ENCODE measurements around the gene INKA1. TPM values are rescaled to one million over a fixed set of nuclear protein-coding genes. Genes with fewer than 3 reads are reported as not detected.
A peak's percentile ranks its signal among the peaks of the same experiment; 100 is the strongest.
"Not testable (repeated sequence)": the region's sequence is repeated elsewhere in the genome, so short reads cannot be mapped to it uniquely, and the experiment has no call there.

Gene INKA1
- total RNA-seq, 1 donor from 2014 or later = 11.5 TPM

DNA sequence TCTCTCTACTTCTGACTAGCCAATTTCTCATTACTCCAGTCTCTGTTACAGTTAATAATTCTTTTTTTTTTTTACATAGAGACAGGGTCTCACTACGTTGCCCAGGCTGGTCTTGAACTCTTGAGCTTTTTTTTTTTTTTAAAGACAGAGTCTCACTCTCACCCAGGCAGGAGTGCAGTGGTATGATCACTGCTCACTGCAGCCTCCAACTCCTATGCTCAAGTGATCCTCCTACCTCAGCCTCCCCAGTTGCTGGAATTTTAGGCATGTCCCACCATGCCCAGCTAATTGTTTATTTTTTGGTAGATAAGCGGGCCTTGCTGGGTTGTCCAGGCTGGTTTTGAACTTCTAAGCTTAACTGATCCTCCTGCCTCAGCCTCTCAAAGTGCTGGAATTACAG, 30.4 kb upstream of the INKA1 start:
- H3K9me3 ChIP-seq (ENCODE audit: control insufficient read depth in 3 of 3, low read length in 3 of 3) = no peaks in the 10 kb centered on the region
- no peak overlapping the region for H3K4me3 ChIP-seq (ENCODE audit: low read length in 3 of 3)
- H3K36me3 ChIP-seq (ENCODE audit: control insufficient read depth in 3 of 3, insufficient read depth in 3 of 3, low read length in 3 of 3) = peaks cover 0 to 5% (median 0%) of the 10 kb centered on the region in 3 donors
- no peak overlapping the region for H3K27ac ChIP-seq (ENCODE audit: low read depth, low read length)
- peaks cover 0 to 6% (median 0%) of the 10 kb centered on the region in 3 donors for H3K4me1 ChIP-seq (ENCODE audit: control insufficient read depth in 3 of 3, insufficient read depth in 3 of 3, low read length in 3 of 3)
- H3K27me3 ChIP-seq (ENCODE audit: control insufficient read depth in 3 of 3, insufficient read depth in 3 of 3, low read length in 3 of 3) = no peaks in the 10 kb centered on the region
- H3K9ac ChIP-seq (ENCODE audit: low read depth in 1 of 3, low read length in 3 of 3) = no peak overlapping the region

DNA sequence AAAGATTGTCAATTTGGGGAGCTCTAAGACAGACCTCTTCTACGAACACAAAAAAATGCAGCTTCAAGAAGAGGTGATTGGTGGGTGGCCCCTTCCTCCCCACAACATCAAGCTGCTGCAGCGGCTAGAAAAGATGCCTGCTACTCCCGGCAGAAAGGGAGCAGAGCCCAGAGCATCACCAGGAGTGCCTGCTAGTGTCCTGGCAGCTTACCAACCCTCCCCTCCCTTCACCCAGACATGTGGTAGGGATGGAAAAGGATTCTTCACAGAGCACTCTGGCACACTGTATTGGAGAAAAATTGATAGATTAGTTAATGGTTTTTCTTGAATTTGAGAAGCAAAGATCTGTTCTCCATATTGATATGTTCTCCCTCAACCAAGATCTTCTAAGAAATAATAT, 27.5 kb upstream of the INKA1 start:
- Histone ChIP-seq H3K36me3 (ENCODE audit: control insufficient read depth in 3 of 3, insufficient read depth in 3 of 3, low read length in 3 of 3) (peaks cover 0 to 5% (median 0%) of the 10 kb centered on the region in 3 donors), H3K27ac (ENCODE audit: low read depth, low read length) (no peak overlapping the region), H3K4me3 (ENCODE audit: low read length in 3 of 3) (no peak overlapping the region), H3K9ac (ENCODE audit: low read depth in 1 of 3, low read length in 3 of 3) (no peak overlapping the region), H3K4me1 (ENCODE audit: control insufficient read depth in 3 of 3, insufficient read depth in 3 of 3, low read length in 3 of 3) (peaks cover 3 to 9% (median 3%) of the 10 kb centered on the region in 3 donors), H3K9me3 (ENCODE audit: control insufficient read depth in 3 of 3, low read length in 3 of 3) (no peaks in the 10 kb centered on the region), H3K27me3 (ENCODE audit: control insufficient read depth in 3 of 3, insufficient read depth in 3 of 3, low read length in 3 of 3) (no peaks in the 10 kb centered on the region)

DNA sequence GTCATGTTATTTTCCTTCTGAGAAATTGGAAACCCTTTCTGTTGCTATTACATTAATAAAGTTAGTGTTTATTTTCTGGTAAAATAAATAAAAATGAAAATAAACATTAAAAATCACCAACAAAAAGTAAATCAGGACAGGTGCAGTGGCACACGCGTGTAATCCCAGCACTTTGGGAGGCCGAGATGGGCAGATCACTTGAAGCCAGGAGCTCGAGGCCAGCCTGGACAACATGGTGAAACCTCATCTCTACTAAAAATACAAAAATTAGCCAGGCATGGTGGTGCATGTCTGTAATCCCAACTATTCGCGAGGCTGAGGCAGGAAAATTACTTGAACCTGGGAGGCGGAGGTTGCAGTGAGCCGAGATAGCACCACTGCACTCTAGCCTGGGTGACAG, 27.0 kb upstream of the INKA1 start:
- peaks cover 3 to 12% (median 6%) of the 10 kb centered on the region in 3 donors for H3K4me1 ChIP-seq (ENCODE audit: control insufficient read depth in 3 of 3, insufficient read depth in 3 of 3, low read length in 3 of 3)
- not testable (repeated sequence) for H3K27me3 ChIP-seq (ENCODE audit: control insufficient read depth in 3 of 3, insufficient read depth in 3 of 3, low read length in 3 of 3); H3K36me3 ChIP-seq (ENCODE audit: control insufficient read depth in 3 of 3, insufficient read depth in 3 of 3, low read length in 3 of 3); H3K9me3 ChIP-seq (ENCODE audit: control insufficient read depth in 3 of 3, low read length in 3 of 3); H3K9ac ChIP-seq (ENCODE audit: low read depth in 1 of 3, low read length in 3 of 3); H3K27ac ChIP-seq (ENCODE audit: low read depth, low read length); H3K4me3 ChIP-seq (ENCODE audit: low read length in 3 of 3)

DNA sequence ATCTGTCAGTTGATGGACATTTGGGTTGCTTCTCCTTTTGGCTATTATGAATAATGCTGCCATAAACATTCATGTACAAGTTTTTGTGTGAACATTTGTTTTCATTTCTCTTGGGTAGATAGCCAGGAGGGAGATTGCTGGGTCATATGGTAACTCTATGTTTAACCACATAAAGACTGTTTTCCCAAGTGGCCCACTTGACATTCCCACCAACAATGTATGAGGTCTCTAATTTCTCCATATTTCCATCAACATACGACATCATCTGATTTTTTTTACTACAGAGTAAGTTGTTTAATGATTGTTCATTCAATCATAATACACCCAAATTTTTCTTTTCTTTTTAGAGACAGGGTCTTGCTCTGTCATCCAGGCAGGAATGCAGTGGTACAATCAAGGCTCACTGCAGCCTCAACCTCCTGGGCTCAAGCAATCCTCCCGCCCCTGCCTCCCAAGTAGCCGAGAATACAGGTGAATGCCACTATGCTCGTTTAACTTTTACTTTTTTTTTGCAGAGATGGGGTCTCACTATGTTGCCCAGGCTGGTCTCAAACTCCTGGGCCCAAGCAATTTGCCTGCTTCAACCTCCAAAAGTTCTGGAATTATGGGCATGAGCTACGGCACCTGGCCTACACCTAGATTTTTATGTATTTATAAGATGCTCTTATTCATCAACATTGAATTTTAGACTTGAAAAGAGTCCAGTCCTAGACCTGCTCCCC, 23.5 kb upstream of the INKA1 start:
- H3K4me3 ChIP-seq (ENCODE audit: low read length in 3 of 3) = no peak overlapping the region
- no peaks in the 10 kb centered on the region for H3K9me3 ChIP-seq (ENCODE audit: control insufficient read depth in 3 of 3, low read length in 3 of 3)
- H3K27me3 ChIP-seq (ENCODE audit: control insufficient read depth in 3 of 3, insufficient read depth in 3 of 3, low read length in 3 of 3) = no peaks in the 10 kb centered on the region
- H3K27ac ChIP-seq (ENCODE audit: low read depth, low read length) = no peak overlapping the region
- no peak overlapping the region for H3K9ac ChIP-seq (ENCODE audit: low read depth in 1 of 3, low read length in 3 of 3)
- peaks cover 3 to 16% (median 12%) of the 10 kb centered on the region in 3 donors for H3K4me1 ChIP-seq (ENCODE audit: control insufficient read depth in 3 of 3, insufficient read depth in 3 of 3, low read length in 3 of 3)
- H3K36me3 ChIP-seq (ENCODE audit: control insufficient read depth in 3 of 3, insufficient read depth in 3 of 3, low read length in 3 of 3) = peaks cover 0 to 16% (median 3%) of the 10 kb centered on the region in 3 donors

DNA sequence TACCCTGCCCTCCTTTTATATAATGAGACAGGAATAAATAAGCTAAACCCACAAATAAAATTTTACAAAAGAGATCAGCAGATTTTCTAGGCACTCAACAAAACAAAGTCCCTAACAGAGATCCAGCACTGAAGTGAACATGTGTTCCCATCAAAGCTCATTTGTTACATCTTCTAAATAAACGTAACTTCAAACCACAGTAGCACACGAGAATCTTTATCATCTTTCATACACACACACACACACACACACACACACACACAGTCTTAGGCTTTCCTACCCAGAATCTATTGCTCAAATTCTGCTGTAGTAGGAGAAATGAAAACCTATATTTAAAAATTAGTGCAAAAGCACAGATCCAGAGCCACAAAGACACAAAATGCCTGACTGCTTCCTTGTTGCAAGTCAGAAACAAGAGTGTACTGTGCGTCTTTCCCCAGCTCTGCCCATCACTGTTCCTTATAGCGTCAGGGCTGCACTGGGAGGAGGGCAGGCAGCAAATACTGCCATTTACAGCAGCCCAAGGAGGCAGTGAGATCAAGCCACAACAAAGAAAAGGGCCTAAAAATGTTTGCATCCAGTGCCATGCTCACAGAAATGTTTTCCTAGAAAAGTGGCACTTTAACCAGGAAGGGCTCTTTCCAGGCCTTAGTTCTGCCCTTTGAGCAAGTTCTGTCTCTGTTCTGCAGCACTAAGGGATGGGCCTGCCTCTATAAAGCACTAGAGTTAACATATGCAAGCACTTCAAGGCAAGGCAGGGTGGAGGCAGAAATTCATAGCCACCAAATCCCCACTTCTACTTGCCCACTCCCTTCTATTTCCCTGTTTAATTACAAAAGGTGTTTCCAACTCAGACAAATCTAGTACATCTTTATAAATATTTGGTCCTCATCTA, 22.7 kb upstream of the INKA1 start:
- no peaks in the 10 kb centered on the region for H3K27me3 ChIP-seq (ENCODE audit: control insufficient read depth in 3 of 3, insufficient read depth in 3 of 3, low read length in 3 of 3)
- H3K36me3 ChIP-seq (ENCODE audit: control insufficient read depth in 3 of 3, insufficient read depth in 3 of 3, low read length in 3 of 3) = peaks cover 0 to 16% (median 3%) of the 10 kb centered on the region in 3 donors
- H3K9ac ChIP-seq (ENCODE audit: low read depth in 1 of 3, low read length in 3 of 3) = no peak overlapping the region
- H3K9me3 ChIP-seq (ENCODE audit: control insufficient read depth in 3 of 3, low read length in 3 of 3) = no peaks in the 10 kb centered on the region
- no peak overlapping the region for H3K4me3 ChIP-seq (ENCODE audit: low read length in 3 of 3)
- peaks cover 10 to 20% (median 19%) of the 10 kb centered on the region in 3 donors for H3K4me1 ChIP-seq (ENCODE audit: control insufficient read depth in 3 of 3, insufficient read depth in 3 of 3, low read length in 3 of 3)
- H3K27ac ChIP-seq (ENCODE audit: low read depth, low read length) = no peak overlapping the region

DNA sequence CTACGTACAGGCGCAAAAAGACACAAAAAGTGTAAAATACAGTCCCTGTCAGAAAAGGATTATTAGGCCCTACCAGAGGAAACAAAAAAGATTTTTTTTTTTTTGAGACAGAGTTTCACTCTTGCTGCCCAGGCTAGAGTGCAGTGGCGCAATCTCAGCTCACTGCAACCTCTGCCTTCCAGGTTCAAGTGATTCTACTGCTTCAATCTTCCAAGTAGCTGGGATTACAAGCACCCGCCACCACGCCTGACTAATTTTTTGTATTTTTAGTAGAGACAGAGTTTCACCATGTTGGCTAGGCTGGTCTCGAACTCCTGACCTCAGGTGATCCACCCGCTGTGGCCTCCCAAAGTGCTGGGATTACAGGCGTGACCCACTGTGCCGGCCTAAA, 22.1 kb upstream of the INKA1 start:
- not testable (repeated sequence) for H3K27ac ChIP-seq (ENCODE audit: low read depth, low read length); H3K27me3 ChIP-seq (ENCODE audit: control insufficient read depth in 3 of 3, insufficient read depth in 3 of 3, low read length in 3 of 3); H3K9me3 ChIP-seq (ENCODE audit: control insufficient read depth in 3 of 3, low read length in 3 of 3); H3K4me3 ChIP-seq (ENCODE audit: low read length in 3 of 3)
- H3K36me3 ChIP-seq (ENCODE audit: control insufficient read depth in 3 of 3, insufficient read depth in 3 of 3, low read length in 3 of 3) = peaks cover 0 to 16% (median 6%) of the 10 kb centered on the region in 3 donors
- peaks cover 13 to 23% (median 20%) of the 10 kb centered on the region in 3 donors for H3K4me1 ChIP-seq (ENCODE audit: control insufficient read depth in 3 of 3, insufficient read depth in 3 of 3, low read length in 3 of 3)
- H3K9ac ChIP-seq (ENCODE audit: low read depth in 1 of 3, low read length in 3 of 3) = peak overlapping the region in 1 of 3 donors; percentile 18

DNA sequence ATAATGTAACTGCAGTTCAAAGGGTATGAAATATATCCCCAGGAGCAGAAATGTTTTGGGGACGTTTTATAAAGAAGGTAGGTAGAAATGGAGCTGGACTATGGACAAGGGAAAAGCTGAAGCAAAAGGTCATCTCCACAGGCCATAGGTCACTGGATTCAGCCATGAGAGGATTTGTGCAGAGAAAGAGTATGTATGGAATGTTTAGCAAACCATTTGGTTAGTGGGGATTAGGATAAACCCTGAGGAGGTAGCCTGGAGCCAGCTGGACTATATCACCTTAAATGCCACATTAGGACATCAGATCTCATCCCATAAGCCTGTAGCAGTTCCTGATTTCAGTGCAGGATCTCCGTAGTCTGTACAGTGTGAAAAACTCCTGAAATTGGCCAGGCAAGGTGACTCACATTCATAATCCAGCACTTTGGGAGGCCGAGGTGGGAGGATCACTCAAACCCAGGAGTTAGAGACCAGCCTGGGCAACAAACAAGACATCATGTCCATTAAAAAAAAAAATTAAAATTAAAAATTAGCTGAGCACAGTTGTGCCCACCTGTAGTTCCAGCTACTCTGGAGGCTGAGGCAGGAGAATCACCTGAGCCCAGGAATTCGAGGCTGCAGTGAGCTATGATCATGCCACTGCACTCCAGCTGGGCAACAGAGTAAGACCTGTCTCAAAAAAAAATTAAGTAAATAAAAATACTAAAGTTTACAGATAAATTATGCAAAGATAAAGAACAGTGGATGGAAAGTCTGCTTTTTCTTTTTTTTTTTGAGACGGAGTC, 21.5 kb upstream of the INKA1 start:
- H3K4me3 ChIP-seq (ENCODE audit: low read length in 3 of 3) = no peak overlapping the region
- peaks cover 13 to 23% (median 20%) of the 10 kb centered on the region in 3 donors for H3K4me1 ChIP-seq (ENCODE audit: control insufficient read depth in 3 of 3, insufficient read depth in 3 of 3, low read length in 3 of 3)
- peak overlapping the region in 2 of 3 donors; percentile 18 to 66 for H3K9ac ChIP-seq (ENCODE audit: low read depth in 1 of 3, low read length in 3 of 3)
- H3K9me3 ChIP-seq (ENCODE audit: control insufficient read depth in 3 of 3, low read length in 3 of 3) = no peaks in the 10 kb centered on the region
- no peak overlapping the region for H3K27ac ChIP-seq (ENCODE audit: low read depth, low read length)
- H3K27me3 ChIP-seq (ENCODE audit: control insufficient read depth in 3 of 3, insufficient read depth in 3 of 3, low read length in 3 of 3) = no peaks in the 10 kb centered on the region
- peaks cover 0 to 16% (median 6%) of the 10 kb centered on the region in 3 donors for H3K36me3 ChIP-seq (ENCODE audit: control insufficient read depth in 3 of 3, insufficient read depth in 3 of 3, low read length in 3 of 3)

DNA sequence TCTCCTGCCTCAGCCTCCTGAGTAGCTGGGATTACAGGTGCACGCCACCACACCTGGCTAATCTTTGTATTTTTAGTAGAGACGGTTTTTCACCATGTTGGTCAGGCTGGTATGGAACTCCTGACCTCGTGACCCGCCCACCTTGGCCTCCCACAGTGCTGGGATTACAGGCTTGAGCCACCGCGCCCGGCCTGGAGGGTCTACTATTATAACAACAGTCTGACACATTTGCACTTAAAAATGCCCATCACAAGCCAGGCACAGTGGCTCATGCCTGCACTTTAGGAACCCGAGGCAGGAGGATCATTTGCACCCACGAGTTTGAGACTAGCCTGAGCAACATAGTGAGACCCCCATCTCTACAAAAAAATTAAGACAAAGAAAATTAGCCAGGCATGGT, 20.8 kb upstream of the INKA1 start:
- H3K4me1 ChIP-seq (ENCODE audit: control insufficient read depth in 3 of 3, insufficient read depth in 3 of 3, low read length in 3 of 3) = peaks cover 20 to 30% (median 26%) of the 10 kb centered on the region in 3 donors
- H3K9ac ChIP-seq (ENCODE audit: low read depth in 1 of 3, low read length in 3 of 3); H3K9me3 ChIP-seq (ENCODE audit: control insufficient read depth in 3 of 3, low read length in 3 of 3); H3K27ac ChIP-seq (ENCODE audit: low read depth, low read length); H3K4me3 ChIP-seq (ENCODE audit: low read length in 3 of 3); H3K27me3 ChIP-seq (ENCODE audit: control insufficient read depth in 3 of 3, insufficient read depth in 3 of 3, low read length in 3 of 3): not testable (repeated sequence)
- H3K36me3 ChIP-seq (ENCODE audit: control insufficient read depth in 3 of 3, insufficient read depth in 3 of 3, low read length in 3 of 3) = peaks cover 0 to 12% (median 6%) of the 10 kb centered on the region in 3 donors

DNA sequence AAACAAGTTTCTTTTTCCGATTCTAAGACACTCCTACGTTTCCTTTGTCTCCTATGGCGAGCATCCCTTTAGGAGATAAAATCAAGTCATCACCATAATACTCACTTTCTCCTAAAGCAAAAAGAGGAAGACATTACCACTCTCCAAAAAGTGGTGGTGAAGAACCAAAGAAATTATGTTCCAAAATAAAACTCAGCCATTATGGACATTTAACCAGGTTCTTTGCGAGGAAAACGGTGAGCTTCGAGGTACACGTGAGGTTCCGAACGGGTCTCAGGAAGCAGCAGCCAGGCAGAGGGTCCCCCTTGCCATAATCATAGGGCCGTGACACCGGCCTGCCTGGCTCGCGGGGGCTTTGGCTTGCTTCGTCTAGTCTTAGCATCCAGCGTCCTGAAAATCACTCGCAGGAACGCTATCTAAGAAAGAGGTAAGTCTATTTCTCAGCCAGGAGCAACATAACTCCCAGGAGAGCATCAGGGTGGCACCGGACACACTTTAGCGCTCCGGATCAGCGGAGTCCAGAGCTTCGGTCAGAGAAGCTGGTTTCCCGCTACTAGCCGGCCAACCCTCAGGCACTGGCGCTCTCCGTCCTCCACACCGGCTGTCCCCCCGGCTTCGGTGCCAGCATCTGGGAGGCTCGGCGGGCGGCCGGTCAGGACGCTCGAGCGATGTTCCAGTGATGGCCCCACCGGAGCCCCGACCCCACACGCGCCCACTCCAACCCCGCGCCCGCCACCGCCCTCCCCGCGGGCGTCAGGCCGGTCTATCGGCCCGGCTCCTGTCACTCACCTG, 17.3 kb upstream of the INKA1 start:
- Histone ChIP-seq H3K4me1 (ENCODE audit: control insufficient read depth in 3 of 3, insufficient read depth in 3 of 3, low read length in 3 of 3) (peaks cover 18 to 26% (median 21%) of the 10 kb centered on the region in 3 donors), H3K4me3 (ENCODE audit: low read length in 3 of 3) (peak overlapping the region; percentile 72 to 92 (median 90)), H3K9ac (ENCODE audit: low read depth in 1 of 3, low read length in 3 of 3) (peak overlapping the region; percentile 82 to 92 (median 91)), H3K27ac (ENCODE audit: low read depth, low read length) (peak overlapping the region; percentile 89), H3K36me3 (ENCODE audit: control insufficient read depth in 3 of 3, insufficient read depth in 3 of 3, low read length in 3 of 3) (peaks cover 0 to 12% (median 6%) of the 10 kb centered on the region in 3 donors), H3K27me3 (ENCODE audit: control insufficient read depth in 3 of 3, insufficient read depth in 3 of 3, low read length in 3 of 3) (no peaks in the 10 kb centered on the region), H3K9me3 (ENCODE audit: control insufficient read depth in 3 of 3, low read length in 3 of 3) (no peaks in the 10 kb centered on the region)

All from skeletal muscle tissue (tissue), 4 donors.